Measurements from ENCODE around the gene HERC2. TPM values are rescaled to one million over a fixed set of nuclear protein-coding genes. Genes with fewer than 3 reads are reported as not detected.

Gene HERC2
- total and polyA plus RNA-seq, 4 donors = 17.9 to 76.0 (median 39.8) TPM

DNA sequence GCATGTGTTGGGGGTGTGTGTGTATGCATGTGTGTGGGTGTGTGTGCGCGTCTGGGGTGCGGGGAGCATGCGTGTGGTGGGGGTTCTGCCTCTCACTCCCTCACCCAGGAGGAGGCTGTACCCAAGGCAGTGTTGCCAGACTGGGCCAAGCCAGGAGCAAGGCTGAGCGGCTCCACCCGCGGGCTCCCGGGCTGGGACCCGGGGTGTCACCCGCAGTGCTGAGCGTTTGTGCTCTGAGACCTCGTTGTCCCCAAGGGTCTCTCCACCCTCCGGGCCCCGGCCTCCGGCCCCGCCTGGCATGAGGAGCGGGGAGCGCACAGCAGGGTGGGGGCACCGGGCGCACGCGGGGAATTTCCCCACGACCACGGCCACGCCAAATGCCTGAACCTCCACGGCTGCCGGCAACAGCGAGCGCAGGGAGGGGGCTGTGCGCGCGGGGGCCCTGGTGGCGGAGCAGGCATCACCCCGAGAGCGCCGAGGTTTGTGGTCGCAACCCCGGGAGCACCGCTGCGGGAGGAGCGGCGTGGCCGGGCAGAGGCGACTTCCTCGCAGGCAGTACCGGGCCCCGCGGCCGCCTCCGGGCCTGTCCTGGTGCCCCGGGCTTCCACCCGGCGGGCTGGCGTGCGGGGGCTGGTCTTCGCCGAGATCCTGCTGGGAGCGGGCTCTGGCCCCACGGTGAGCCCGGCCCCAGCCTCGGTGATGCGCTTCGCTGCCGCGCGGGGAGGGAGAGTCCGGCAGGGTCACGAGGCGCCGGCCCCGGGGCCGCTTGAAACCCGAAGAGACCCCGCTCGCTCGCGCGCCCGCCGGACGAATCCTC, 215.5 kb downstream of the HERC2 start:
- Histone ChIP-seq H3K4me1 (ENCODE audit: control insufficient read depth in 5 of 5, insufficient read depth in 5 of 5, low read length in 5 of 5) (peaks cover 2 to 24% (median 7%) of the 10 kb centered on the region in 5 donors), H3K9ac (ENCODE audit: insufficient read depth in 1 of 2, low read length in 2 of 2) (peak overlapping the region in 1 of 2 donors; percentile 61), H3K36me3 (ENCODE audit: control insufficient read depth in 4 of 4, insufficient read depth in 4 of 4, low read length in 4 of 4) (peaks cover 3 to 4% (median 3%) of the 10 kb centered on the region in 4 donors), H3K27ac (ENCODE audit: low read depth in 1 of 2, low read length in 1 of 2) (no peak overlapping the region), H3K4me3 (peak overlapping the region; percentile 15), H3K9me3 (ENCODE audit: control insufficient read depth in 4 of 4, insufficient read depth in 3 of 4, low read length in 3 of 4) (peaks cover 0 to 5% (median 0%) of the 10 kb centered on the region in 4 donors), H3K27me3 (ENCODE audit: control insufficient read depth in 3 of 3, insufficient read depth in 3 of 3, low read length in 2 of 3) (peaks cover 0 to 16% (median 0%) of the 10 kb centered on the region in 3 donors)
- ATAC-seq (ENCODE audit: insufficient read depth, low FRiP score) (peak; percentile 64), DNase-seq (no peak)
- 2 to 4% methylated on average over 56 to 81 of the region's 81 CpGs for WGBS, 2 donors
- TF ChIP-seq, protein P1, sequence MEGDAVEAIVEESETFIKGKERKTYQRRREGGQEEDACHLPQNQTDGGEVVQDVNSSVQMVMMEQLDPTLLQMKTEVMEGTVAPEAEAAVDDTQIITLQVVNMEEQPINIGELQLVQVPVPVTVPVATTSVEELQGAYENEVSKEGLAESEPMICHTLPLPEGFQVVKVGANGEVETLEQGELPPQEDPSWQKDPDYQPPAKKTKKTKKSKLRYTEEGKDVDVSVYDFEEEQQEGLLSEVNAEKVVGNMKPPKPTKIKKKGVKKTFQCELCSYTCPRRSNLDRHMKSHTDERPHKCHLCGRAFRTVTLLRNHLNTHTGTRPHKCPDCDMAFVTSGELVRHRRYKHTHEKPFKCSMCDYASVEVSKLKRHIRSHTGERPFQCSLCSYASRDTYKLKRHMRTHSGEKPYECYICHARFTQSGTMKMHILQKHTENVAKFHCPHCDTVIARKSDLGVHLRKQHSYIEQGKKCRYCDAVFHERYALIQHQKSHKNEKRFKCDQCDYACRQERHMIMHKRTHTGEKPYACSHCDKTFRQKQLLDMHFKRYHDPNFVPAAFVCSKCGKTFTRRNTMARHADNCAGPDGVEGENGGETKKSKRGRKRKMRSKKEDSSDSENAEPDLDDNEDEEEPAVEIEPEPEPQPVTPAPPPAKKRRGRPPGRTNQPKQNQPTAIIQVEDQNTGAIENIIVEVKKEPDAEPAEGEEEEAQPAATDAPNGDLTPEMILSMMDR (IDR thresholded peaks at IDR 0.05; ENCODE audit: control extremely low read depth, extremely low read depth) = no peak

DNA sequence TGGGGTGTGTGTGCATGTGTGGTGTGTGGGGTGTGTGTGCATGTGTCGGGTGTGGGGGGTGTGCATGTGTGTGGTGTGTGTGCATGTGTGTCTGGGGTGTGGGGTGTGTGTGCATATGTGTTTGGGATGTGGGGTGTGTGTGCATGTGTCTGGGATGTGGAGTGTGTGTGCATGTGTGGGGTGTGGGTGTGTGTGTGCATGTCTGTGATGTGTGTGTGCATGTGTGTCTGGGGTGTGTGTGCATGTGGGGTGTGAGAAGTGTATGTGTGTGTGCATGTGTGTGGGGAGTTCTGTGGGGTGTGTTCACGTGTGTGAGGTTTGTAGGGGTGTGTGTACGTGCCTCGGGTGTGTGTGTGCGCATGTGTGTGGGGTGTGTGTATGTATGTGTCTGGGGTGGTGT, 216.2 kb downstream of the HERC2 start:
- ATAC-seq (ENCODE audit: insufficient read depth, low FRiP score) (no peak), DNase-seq (no peak)
- peak overlapping the region; percentile 16 for H3K4me3 ChIP-seq
- H3K36me3 ChIP-seq (ENCODE audit: control insufficient read depth in 4 of 4, insufficient read depth in 4 of 4, low read length in 4 of 4) = peaks cover 0 to 2% (median 0%) of the 10 kb centered on the region in 4 donors
- H3K9me3 ChIP-seq (ENCODE audit: control insufficient read depth in 4 of 4, insufficient read depth in 3 of 4, low read length in 3 of 4) = peaks cover 0 to 5% (median 0%) of the 10 kb centered on the region in 4 donors
- no peak overlapping the region for H3K27ac ChIP-seq (ENCODE audit: low read depth in 1 of 2, low read length in 1 of 2)
- H3K9ac ChIP-seq (ENCODE audit: insufficient read depth in 1 of 2, low read length in 2 of 2) = no peak overlapping the region
- H3K4me1 ChIP-seq (ENCODE audit: control insufficient read depth in 5 of 5, insufficient read depth in 5 of 5, low read length in 5 of 5) = peaks cover 0 to 20% (median 7%) of the 10 kb centered on the region in 5 donors
- TF ChIP-seq, protein P1 (IDR thresholded peaks at IDR 0.05; ENCODE audit: control extremely low read depth, extremely low read depth) = no peak
- peaks cover 0 to 16% (median 0%) of the 10 kb centered on the region in 3 donors for H3K27me3 ChIP-seq (ENCODE audit: control insufficient read depth in 3 of 3, insufficient read depth in 3 of 3, low read length in 2 of 3)
- 88% methylated on average over 5 of the region's 5 CpGs for whole genome bisulfite sequencing, 2 donors

DNA sequence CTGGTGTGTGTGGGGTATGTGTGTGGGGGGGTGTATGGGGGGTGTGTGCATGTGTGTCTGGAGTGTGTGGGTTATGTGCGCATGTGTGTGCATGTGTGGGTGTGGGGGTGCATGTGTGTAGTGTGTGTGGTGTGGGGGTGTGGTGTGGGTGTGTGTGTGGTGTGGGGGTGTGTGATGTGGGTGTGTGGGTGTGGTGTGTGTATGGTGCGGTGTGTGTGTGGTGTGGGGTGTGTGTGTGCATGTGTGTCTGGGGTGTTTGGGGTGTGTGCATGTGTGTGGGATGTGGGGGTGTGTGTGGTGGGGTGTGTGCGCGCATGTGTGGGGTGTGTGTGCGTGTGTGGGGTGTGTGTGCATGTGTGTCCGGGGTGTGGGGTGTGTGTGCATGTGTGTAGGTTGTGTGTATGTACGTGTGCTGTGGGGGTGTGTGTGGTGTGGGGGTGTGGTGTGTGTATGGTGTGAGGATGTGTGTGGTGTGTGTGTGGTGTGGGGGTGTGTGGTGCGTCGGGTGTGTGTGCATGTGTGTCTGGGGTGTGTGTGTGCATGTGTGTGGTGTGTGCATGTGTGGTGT, 216.7 kb downstream of the HERC2 start:
- Histone ChIP-seq H3K9ac (ENCODE audit: insufficient read depth in 1 of 2, low read length in 2 of 2) (no peak overlapping the region), H3K4me3 (no peak overlapping the region), H3K36me3 (ENCODE audit: control insufficient read depth in 4 of 4, insufficient read depth in 4 of 4, low read length in 4 of 4) (no peaks in the 10 kb centered on the region), H3K4me1 (ENCODE audit: control insufficient read depth in 5 of 5, insufficient read depth in 5 of 5, low read length in 5 of 5) (peaks cover 0 to 16% (median 7%) of the 10 kb centered on the region in 5 donors), H3K9me3 (ENCODE audit: control insufficient read depth in 4 of 4, insufficient read depth in 3 of 4, low read length in 3 of 4) (peaks cover 0 to 5% (median 0%) of the 10 kb centered on the region in 4 donors), H3K27ac (ENCODE audit: low read depth in 1 of 2, low read length in 1 of 2) (no peak overlapping the region), H3K27me3 (ENCODE audit: control insufficient read depth in 3 of 3, insufficient read depth in 3 of 3, low read length in 2 of 3) (peaks cover 0 to 18% (median 0%) of the 10 kb centered on the region in 3 donors)
- 94 to 96% methylated on average over 9 of the region's 9 CpGs for WGBS, 2 donors
- ATAC-seq (ENCODE audit: insufficient read depth, low FRiP score) = no peak
- no peak for DNase-seq
- TF ChIP-seq, protein P1 (IDR thresholded peaks at IDR 0.05; ENCODE audit: control extremely low read depth, extremely low read depth) = no peak
